HepG2 (cell line): Measurements from ENCODE around the gene APOA1. TPM values are rescaled to one million over a fixed set of nuclear protein-coding genes. Genes with fewer than 3 reads are reported as not detected.

Experiments
- ATAC-seq: fragments of 200-7000 bp; cut with Tn5 transposase; 3 replicates; pipeline ENCODE4 v1.9.1; 2020; ENCODE audit warnings: mild to moderate bottlenecking, moderate library complexity
- BruUV-seq: library from RNA; stranded (reverse); fragments of 400-500 nt; replicated peaks from 2 replicates; lab custom pipeline; 2021; lab: Mats Ljungman, UMichigan
- CTCF ChIA-PET: fragments of 300-600 bp; formaldehyde crosslinking; extraction: SDS; loops from one replicate; lab custom pipeline; 2021; ENCODE audit warnings: low total read pairs, inconsistent platforms, low intra/inter-chr PET ratio; lab: Yijun Ruan, JAX
- POLR2A ChIA-PET: fragments of 350-600 bp; sonication (Branson Sonifier 250); formaldehyde crosslinking; loops from one replicate; lab custom pipeline; 2020; ENCODE audit warnings: antibody characterized with exemption, inconsistent platforms; lab: Yijun Ruan, JAX
- DNase-seq: peaks from one replicate; pipeline ENCODE4 v3.0.0-alpha.2; 2015; ENCODE audit warnings: low spot score
- FAIRE-seq: peaks from 3 replicates; lab custom pipeline; 2011; peaks lifted over from hg19 to GRCh38; lab: Jason Lieb, UNC
- H2AFZ ChIP-seq: one replicate; pipeline ENCODE4 v1.6.1; 2011; ENCODE audit warnings: low read length, inconsistent platforms
- H3K27ac ChIP-seq: fragments of 300-600 bp; 3 replicates; pipeline ENCODE4 v1.8.0; 2011; ENCODE audit warnings: mixed run types, mild to moderate bottlenecking, mixed read lengths, low read length, inconsistent platforms; ENCODE audit not compliant: insufficient read depth; ENCODE audit errors: extremely low read length
- H3K27me3 ChIP-seq, 2 experiments: fragments of 200-600 bp in 1 of 2; 2 replicates in 1 of 2; 3 replicates in 1 of 2; pipeline versions ENCODE4 v1.6.0 to v1.8.0; 2011; ENCODE audit warnings: low read length in 2 of 2, mild to moderate bottlenecking in 2 of 2, moderate library complexity in 2 of 2, inconsistent platforms in 1 of 2; ENCODE audit not compliant: insufficient read depth in 2 of 2, control insufficient read depth in 1 of 2
- H3K36me3 ChIP-seq, 2 experiments: fragments of 200-600 bp in 1 of 2; replicated peaks in 1 of 2; 2 replicates in 1 of 2; 3 replicates in 1 of 2; pipeline versions ENCODE4 v1.5.1 to v1.8.0; 2011; ENCODE audit warnings: low read length in 2 of 2, inconsistent platforms in 1 of 2; ENCODE audit not compliant: insufficient read depth in 2 of 2, control insufficient read depth in 1 of 2
- H3K4me1 ChIP-seq: 2 replicates; pipeline ENCODE4 v1.5.1; 2012; ENCODE audit warnings: low read length, inconsistent platforms; ENCODE audit not compliant: insufficient read depth
- H3K4me2 ChIP-seq: 2 replicates; pipeline ENCODE4 v1.6.0; 2011; ENCODE audit warnings: low read depth, low read length, inconsistent platforms
- H3K4me3 ChIP-seq, 3 experiments: fragments of 200-600 bp in 1 of 3; sonication (generic), shearing (Covaris generic) in 1 of 3; replicated peaks in 1 of 3; 2 replicates each; pipeline ENCODE4 v1.5.1; 2011 to 2016; ENCODE audit warnings: low read length in 3 of 3, inconsistent platforms in 2 of 3, low read depth in 2 of 3, mild to moderate bottlenecking in 2 of 3, control low read depth in 1 of 3, mixed read lengths in 1 of 3; ENCODE audit not compliant: insufficient read depth in 1 of 3
- H3K79me2 ChIP-seq: one replicate; pipeline ENCODE4 v1.6.1; 2011; ENCODE audit warnings: low read length, inconsistent platforms; ENCODE audit not compliant: insufficient read depth
- H3K9ac ChIP-seq: 2 replicates; pipeline ENCODE4 v1.6.0; 2011; ENCODE audit warnings: mild to moderate bottlenecking, low read depth, low read length, inconsistent platforms; ENCODE audit not compliant: insufficient read depth
- H3K9me3 ChIP-seq: 2 replicates; pipeline ENCODE4 v1.5.1; 2012; ENCODE audit warnings: mild to moderate bottlenecking, low read length
- H4K20me1 ChIP-seq: 2 replicates; pipeline ENCODE4 v1.6.0; 2011; ENCODE audit warnings: inconsistent platforms, mild to moderate bottlenecking, low read length, moderate library complexity; ENCODE audit not compliant: insufficient read depth
- EP300 ChIP-seq, 3 experiments: sonication (generic) in 1 of 3; formaldehyde crosslinking in 1 of 3; IDR thresholded peaks; 2 replicates each; pipeline versions ENCODE4 v1.5.1 to v1.6.1; 2011 to 2020; ENCODE audit warnings: low read depth in 2 of 3, low read length in 2 of 3, borderline replicate concordance in 1 of 3, improper control_type of control experiment in 1 of 3, mild to moderate bottlenecking in 1 of 3, missing genetic modification reagents in 1 of 3, moderate library complexity in 1 of 3
- HDAC2 ChIP-seq: sonication (generic); formaldehyde crosslinking; IDR thresholded peaks from 2 replicates; pipeline ENCODE4 v1.4.0; 2020; ENCODE audit warnings: missing genetic modification reagents
- KAT8 ChIP-seq: IDR thresholded peaks from 2 replicates; pipeline ENCODE4 v1.6.1; 2016; ENCODE audit warnings: missing genetic modification reagents, missing compliant biosample characterization
- KLF15 ChIP-seq: sonication (generic); formaldehyde crosslinking; IDR thresholded peaks from 2 replicates; pipeline ENCODE4 v1.8.1; 2023; ENCODE audit warnings: borderline replicate concordance, mild to moderate bottlenecking, inconsistent platforms, missing genetic modification reagents, mixed read lengths
- MBD4 ChIP-seq: IDR thresholded peaks from 2 replicates; pipeline ENCODE4 v1.6.1; 2012; ENCODE audit warnings: low read length, inconsistent platforms, borderline replicate concordance
- PAWR ChIP-seq: sonication (generic); formaldehyde crosslinking; IDR thresholded peaks from 2 replicates; pipeline ENCODE4 v1.4.0; 2020; ENCODE audit warnings: missing genetic modification reagents, mild to moderate bottlenecking, borderline replicate concordance
- TAF15 ChIP-seq: fragments of 200-400 bp; formaldehyde crosslinking; IDR thresholded peaks from one replicate; pipeline ENCODE4 v1.6.1; 2018; ENCODE audit warnings: mild to moderate bottlenecking, low read depth, low read length; ENCODE audit not compliant: poor library complexity, severe bottlenecking
- ZNF350 ChIP-seq: sonication (generic); formaldehyde crosslinking; IDR thresholded peaks from 2 replicates; pipeline ENCODE4 v1.4.0; 2020; ENCODE audit warnings: mild to moderate bottlenecking, low read depth, missing genetic modification reagents, borderline replicate concordance
- ZNF569 ChIP-seq: sonication (generic); formaldehyde crosslinking; IDR thresholded peaks from 2 replicates; pipeline ENCODE4 v1.5.0; 2020; ENCODE audit warnings: mild to moderate bottlenecking, missing genetic modification reagents, moderate library complexity, borderline replicate concordance
- ZNF782 ChIP-seq: sonication (generic); formaldehyde crosslinking; IDR thresholded peaks from 2 replicates; pipeline ENCODE4 v1.4.0; 2020; ENCODE audit warnings: missing genetic modification reagents, mild to moderate bottlenecking, borderline replicate concordance
- WGBS: methylation state at CpG from one replicate; pipeline ENCODE4 v1.1.6; 2017; ENCODE audit warnings: low lambda C conversion rate; 5-methylcytosine and 5-hydroxymethylcytosine counted together
- in situ Hi-C: cut with HindIII; loops from 2 replicates; pipeline ENCODE4 v1.10.0; 2017; ENCODE audit warnings: low pct_unique_long_range_greater_than_20kb; ENCODE audit not compliant: extremely low pct_ligation_motif_present
- intact Hi-C: fragments of 100-400 bp; cut with micrococcal nuclease; formaldehyde crosslinking; loops from one replicate; pipeline ENCODE4 v1.10.0; 2022; ENCODE audit not compliant: unreplicated experiment
- polyA plus RNA-seq, 8 experiments: library from polyadenylated mRNA; depleted of rRNA in 3 of 8; stranded (reverse) in 7 of 8; unstranded in 1 of 8; fragments of >200 nt; fragmentation: Illumina TruSeq in 4 of 8; extraction: Trizol in 4 of 8; gene quantifications; 2 replicates each; pipeline versions ENCODE4 v1.2.1 to v1.2.3, GENCODE V29; 2011 to 2016; ENCODE audit warnings: low read depth in 4 of 8, missing spikeins in 1 of 8, mixed read lengths in 1 of 8; ENCODE audit not compliant: insufficient read depth in 1 of 8
- total RNA-seq, 5 experiments: library from RNA; depleted of rRNA; stranded (reverse); fragments of >200 nt; fragmentation: Illumina TruSeq; extraction: Trizol; gene quantifications; 2 replicates each; pipeline ENCODE4 v1.2.3, GENCODE V29; 2016; ENCODE audit warnings: low read depth in 1 of 5
- TF ChIP-seq, protein P1 (sequence below): sonication (generic); formaldehyde crosslinking; conservative IDR thresholded peaks from 2 replicates; pipeline ENCODE4 v1.8.1; 2023; ENCODE audit warnings: missing genetic modification reagents
- TF ChIP-seq, protein P2 (sequence below): sonication (generic); formaldehyde crosslinking; conservative IDR thresholded peaks from 2 replicates; pipeline ENCODE4 v1.4.0; 2020; ENCODE audit warnings: missing genetic modification reagents
- TF ChIP-seq, protein P3 (sequence below): sonication (generic); formaldehyde crosslinking; IDR thresholded peaks from 2 replicates; pipeline ENCODE4 v1.4.0; 2020; ENCODE audit warnings: missing genetic modification reagents
- TF ChIP-seq, protein P4 (sequence below): sonication (generic); formaldehyde crosslinking; IDR thresholded peaks from 2 replicates; pipeline ENCODE4 v1.4.0; 2020; ENCODE audit warnings: mild to moderate bottlenecking, missing genetic modification reagents

Gene APOA1
- total and polyA plus RNA-seq, 2 of the 13 experiments (the other 11 are each of a cell fraction or from before 2014, with no cell fraction given): 1,973 to 5,485 TPM

DNA sequence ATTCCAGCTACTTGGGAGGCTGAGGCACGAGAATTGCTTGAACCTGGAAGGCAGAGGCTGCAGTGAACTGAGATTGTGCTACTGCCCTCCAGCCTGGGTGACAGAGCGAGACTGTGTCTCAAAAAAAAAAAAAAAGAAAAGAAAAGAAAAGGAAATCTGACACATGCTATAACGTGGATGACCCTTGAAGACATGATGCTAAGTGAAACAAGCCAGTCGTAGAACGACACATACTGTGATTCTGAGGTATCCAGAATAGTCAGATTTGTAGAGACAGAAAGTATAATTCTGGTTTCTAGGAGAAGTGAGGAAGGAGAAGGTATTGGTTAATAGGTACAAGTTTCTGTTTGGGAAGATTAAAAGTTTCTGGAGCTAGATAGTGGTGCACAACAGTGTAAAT lies 39.1 kb downstream of the APOA1 start:
- FAIRE-seq: no peak
- Histone ChIP-seq H3K36me3 (no peaks in the 10 kb centered on the region), H3K4me1 (peaks cover 57% of the 10 kb centered on the region), H4K20me1 (no peaks in the 10 kb centered on the region), H3K27me3 (no peaks in the 10 kb centered on the region), H3K9ac (no peak overlapping the region), H3K9me3 (no peaks in the 10 kb centered on the region), H2AFZ (no peak overlapping the region), H3K79me2 (no peaks in the 10 kb centered on the region), H3K4me3 (no peak overlapping the region), H3K4me2 (no peak overlapping the region), H3K27ac (no peak overlapping the region)
- WGBS: 97% methylated on average over 5 of the region's 5 CpGs
- intact Hi-C loops: no loop called here
- in situ Hi-C loops: loop anchor here (10.0 kb wide), 1 partner anchor 296 kb away; the partner anchor contains the start of gene SIK3
- no peak for DNase-seq
- POLR2A ChIA-PET: interaction anchor here (0.5 to 17.3 kb wide), 3 partner anchors 10 to 307 kb away, joined by 3 to 1365 read pairs (median 6); partner anchors contain the start of genes APOA1, APOA4 and APOC3
- no TSS peak for BruUV-seq
- ATAC-seq: no peak
- TF ChIP-seq ZNF350 (CRISPR knock-in tag) (no peak), TAF15 (no peak), MBD4 (no peak), EP300 (IDR thresholded peaks at IDR 0.05; ENCODE audit: low read depth in 2 of 2, low read length in 2 of 2) (no peak), EP300 (CRISPR knock-in tag; IDR thresholded peaks at IDR 0.05; ENCODE audit: borderline replicate concordance) (no peak), ZNF569 (CRISPR knock-in tag) (no peak), ZNF782 (CRISPR knock-in tag) (no peak), PAWR (CRISPR knock-in tag) (no peak), KAT8 (CRISPR knock-in tag) (no peak), HDAC2 (CRISPR knock-in tag) (no peak), KLF15 (CRISPR knock-in tag) (no peak)
- TF ChIP-seq, protein P1, sequence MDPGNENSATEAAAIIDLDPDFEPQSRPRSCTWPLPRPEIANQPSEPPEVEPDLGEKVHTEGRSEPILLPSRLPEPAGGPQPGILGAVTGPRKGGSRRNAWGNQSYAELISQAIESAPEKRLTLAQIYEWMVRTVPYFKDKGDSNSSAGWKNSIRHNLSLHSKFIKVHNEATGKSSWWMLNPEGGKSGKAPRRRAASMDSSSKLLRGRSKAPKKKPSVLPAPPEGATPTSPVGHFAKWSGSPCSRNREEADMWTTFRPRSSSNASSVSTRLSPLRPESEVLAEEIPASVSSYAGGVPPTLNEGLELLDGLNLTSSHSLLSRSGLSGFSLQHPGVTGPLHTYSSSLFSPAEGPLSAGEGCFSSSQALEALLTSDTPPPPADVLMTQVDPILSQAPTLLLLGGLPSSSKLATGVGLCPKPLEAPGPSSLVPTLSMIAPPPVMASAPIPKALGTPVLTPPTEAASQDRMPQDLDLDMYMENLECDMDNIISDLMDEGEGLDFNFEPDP (CRISPR knock-in tag): no peak
- TF ChIP-seq, protein P2, sequence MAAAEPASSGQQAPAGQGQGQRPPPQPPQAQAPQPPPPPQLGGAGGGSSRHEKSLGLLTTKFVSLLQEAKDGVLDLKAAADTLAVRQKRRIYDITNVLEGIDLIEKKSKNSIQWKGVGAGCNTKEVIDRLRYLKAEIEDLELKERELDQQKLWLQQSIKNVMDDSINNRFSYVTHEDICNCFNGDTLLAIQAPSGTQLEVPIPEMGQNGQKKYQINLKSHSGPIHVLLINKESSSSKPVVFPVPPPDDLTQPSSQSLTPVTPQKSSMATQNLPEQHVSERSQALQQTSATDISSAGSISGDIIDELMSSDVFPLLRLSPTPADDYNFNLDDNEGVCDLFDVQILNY (CRISPR knock-in tag): no peak
- TF ChIP-seq, protein P3, sequence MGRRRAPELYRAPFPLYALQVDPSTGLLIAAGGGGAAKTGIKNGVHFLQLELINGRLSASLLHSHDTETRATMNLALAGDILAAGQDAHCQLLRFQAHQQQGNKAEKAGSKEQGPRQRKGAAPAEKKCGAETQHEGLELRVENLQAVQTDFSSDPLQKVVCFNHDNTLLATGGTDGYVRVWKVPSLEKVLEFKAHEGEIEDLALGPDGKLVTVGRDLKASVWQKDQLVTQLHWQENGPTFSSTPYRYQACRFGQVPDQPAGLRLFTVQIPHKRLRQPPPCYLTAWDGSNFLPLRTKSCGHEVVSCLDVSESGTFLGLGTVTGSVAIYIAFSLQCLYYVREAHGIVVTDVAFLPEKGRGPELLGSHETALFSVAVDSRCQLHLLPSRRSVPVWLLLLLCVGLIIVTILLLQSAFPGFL (CRISPR knock-in tag): no peak
- TF ChIP-seq, protein P4, sequence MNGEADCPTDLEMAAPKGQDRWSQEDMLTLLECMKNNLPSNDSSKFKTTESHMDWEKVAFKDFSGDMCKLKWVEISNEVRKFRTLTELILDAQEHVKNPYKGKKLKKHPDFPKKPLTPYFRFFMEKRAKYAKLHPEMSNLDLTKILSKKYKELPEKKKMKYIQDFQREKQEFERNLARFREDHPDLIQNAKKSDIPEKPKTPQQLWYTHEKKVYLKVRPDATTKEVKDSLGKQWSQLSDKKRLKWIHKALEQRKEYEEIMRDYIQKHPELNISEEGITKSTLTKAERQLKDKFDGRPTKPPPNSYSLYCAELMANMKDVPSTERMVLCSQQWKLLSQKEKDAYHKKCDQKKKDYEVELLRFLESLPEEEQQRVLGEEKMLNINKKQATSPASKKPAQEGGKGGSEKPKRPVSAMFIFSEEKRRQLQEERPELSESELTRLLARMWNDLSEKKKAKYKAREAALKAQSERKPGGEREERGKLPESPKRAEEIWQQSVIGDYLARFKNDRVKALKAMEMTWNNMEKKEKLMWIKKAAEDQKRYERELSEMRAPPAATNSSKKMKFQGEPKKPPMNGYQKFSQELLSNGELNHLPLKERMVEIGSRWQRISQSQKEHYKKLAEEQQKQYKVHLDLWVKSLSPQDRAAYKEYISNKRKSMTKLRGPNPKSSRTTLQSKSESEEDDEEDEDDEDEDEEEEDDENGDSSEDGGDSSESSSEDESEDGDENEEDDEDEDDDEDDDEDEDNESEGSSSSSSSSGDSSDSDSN: no peak
- CTCF ChIA-PET: no interaction called here
